Ascending aorta (tissue), 2 donors: Measurements from ENCODE around the gene FHL5. TPM values are rescaled to one million over a fixed set of nuclear protein-coding genes. Genes with fewer than 3 reads are reported as not detected.
A peak's percentile ranks its signal among the peaks of the same experiment; 100 is the strongest.

Experiments
- DNase-seq, 2 donors: peaks; one replicate each; pipeline ENCODE4 v3.0.0-alpha.2; 2019; ENCODE audit warnings: low spot score in 2 of 2
- H3K27ac ChIP-seq, 2 donors: fragments of 200-600 bp; sonication (generic); one replicate each; pipeline ENCODE4 v1.5.1; 2016 to 2017; ENCODE audit warnings: mild to moderate bottlenecking in 1 of 2
- H3K27me3 ChIP-seq: fragments of 200-600 bp; sonication (generic); one replicate; pipeline ENCODE4 v1.5.1; 2017
- H3K36me3 ChIP-seq, 2 donors: fragments of 200-600 bp; sonication (generic); one replicate each; pipeline ENCODE4 v1.5.1; 2016
- H3K4me1 ChIP-seq, 2 donors: fragments of 200-600 bp; sonication (generic); one replicate each; pipeline ENCODE4 v1.5.1; 2016 to 2017; ENCODE audit warnings: mild to moderate bottlenecking in 1 of 2
- H3K4me3 ChIP-seq, 2 donors: fragments of 200-600 bp; sonication (generic); one replicate each; pipeline ENCODE4 v1.5.1; 2016 to 2017; ENCODE audit warnings: mild to moderate bottlenecking in 1 of 2
- H3K9me3 ChIP-seq, 2 donors: fragments of 200-600 bp; sonication (generic); one replicate each; pipeline ENCODE4 v1.5.1; 2016
- intact Hi-C: fragments of 100-400 bp; cut with DNase I; formaldehyde crosslinking; loops from one replicate; pipeline ENCODE4 v1.15.1; 2023
- total RNA-seq: library from RNA; depleted of rRNA; stranded (reverse); fragments of >200 nt; gene quantifications from one replicate; pipeline ENCODE4 v1.1.0, GENCODE V29; 2016
- TF ChIP-seq, protein P1 (sequence below), 3 experiments: fragments of 200-600 bp in 2 of 3; fragments of 450-650 bp in 1 of 3; sonication (generic) in 2 of 3; IDR thresholded peaks; one replicate each; pipeline ENCODE4 v1.5.1; 2016 to 2019; ENCODE audit warnings: antibody characterized with exemption in 3 of 3, mild to moderate bottlenecking in 1 of 3, moderate library complexity in 1 of 3

FHL5 gene
- total RNA-seq, 1 donor from 2014 or later, result 128 TPM

DNA sequence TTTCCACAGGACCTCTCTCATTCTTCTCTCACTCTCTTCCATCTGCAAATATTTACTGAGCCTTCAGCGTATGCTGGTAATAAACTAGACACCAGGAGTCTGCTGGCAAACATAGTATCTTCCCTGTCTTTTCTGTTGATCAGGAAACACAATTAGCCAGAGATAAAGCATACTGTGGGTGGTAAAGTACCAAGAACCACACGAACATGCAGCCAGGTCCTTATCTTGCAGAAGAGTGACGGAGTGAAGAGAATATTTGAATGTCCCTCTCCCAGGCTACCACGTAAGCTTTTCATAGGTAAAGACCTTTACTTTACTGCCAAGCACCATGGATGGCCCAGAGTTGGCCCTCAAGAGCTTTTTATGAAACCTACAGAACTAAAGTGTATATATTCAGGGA is 13.3 kb downstream of the FHL5 start:
- no peaks in the 10 kb centered on the region for H3K36me3 ChIP-seq
- H3K4me1 ChIP-seq, result peaks cover 0 to 21% of the 10 kb centered on the region in 2 donors
- peak overlapping the region; percentile 48 to 74 for H3K27ac ChIP-seq
- H3K27me3 ChIP-seq, result no peaks in the 10 kb centered on the region
- peaks cover 2 to 3% of the 10 kb centered on the region in 2 donors for H3K9me3 ChIP-seq
- no peak overlapping the region for H3K4me3 ChIP-seq
- TF ChIP-seq, protein P1, sequence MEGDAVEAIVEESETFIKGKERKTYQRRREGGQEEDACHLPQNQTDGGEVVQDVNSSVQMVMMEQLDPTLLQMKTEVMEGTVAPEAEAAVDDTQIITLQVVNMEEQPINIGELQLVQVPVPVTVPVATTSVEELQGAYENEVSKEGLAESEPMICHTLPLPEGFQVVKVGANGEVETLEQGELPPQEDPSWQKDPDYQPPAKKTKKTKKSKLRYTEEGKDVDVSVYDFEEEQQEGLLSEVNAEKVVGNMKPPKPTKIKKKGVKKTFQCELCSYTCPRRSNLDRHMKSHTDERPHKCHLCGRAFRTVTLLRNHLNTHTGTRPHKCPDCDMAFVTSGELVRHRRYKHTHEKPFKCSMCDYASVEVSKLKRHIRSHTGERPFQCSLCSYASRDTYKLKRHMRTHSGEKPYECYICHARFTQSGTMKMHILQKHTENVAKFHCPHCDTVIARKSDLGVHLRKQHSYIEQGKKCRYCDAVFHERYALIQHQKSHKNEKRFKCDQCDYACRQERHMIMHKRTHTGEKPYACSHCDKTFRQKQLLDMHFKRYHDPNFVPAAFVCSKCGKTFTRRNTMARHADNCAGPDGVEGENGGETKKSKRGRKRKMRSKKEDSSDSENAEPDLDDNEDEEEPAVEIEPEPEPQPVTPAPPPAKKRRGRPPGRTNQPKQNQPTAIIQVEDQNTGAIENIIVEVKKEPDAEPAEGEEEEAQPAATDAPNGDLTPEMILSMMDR (IDR thresholded peaks at IDR 0.05), result no peak
- DNase-seq, result no peak
- intact Hi-C loops, result no loop called here

DNA sequence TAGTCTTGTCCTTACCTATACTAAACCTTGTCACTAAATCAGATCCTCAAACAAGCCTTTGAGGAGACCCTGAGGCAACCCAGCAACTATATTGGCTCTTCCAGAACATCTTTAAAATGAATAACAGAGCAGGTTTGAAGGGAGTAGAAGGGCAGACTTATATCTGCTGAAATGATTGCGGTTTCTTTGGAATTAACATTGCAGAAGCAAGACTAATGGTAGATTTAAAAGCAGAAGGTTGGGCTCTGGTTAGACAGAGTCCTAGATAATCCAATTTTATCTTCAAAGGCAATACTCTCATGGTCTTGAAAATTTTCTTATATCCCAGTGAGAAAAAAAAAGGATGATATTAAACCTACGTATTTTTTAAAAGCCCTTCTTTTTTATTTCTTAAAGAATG is 19.1 kb downstream of the FHL5 start:
- peaks cover 0 to 30% of the 10 kb centered on the region in 2 donors for H3K4me1 ChIP-seq
- H3K9me3 ChIP-seq, result no peaks in the 10 kb centered on the region
- no peaks in the 10 kb centered on the region for H3K36me3 ChIP-seq
- H3K27me3 ChIP-seq, result no peaks in the 10 kb centered on the region
- intact Hi-C loops, result no loop called here
- TF ChIP-seq, protein P1 (IDR thresholded peaks at IDR 0.05), result no peak
- DNase-seq, result no peak
- H3K27ac ChIP-seq, result peak overlapping the region; percentile 29 to 78
- no peak overlapping the region for H3K4me3 ChIP-seq

DNA sequence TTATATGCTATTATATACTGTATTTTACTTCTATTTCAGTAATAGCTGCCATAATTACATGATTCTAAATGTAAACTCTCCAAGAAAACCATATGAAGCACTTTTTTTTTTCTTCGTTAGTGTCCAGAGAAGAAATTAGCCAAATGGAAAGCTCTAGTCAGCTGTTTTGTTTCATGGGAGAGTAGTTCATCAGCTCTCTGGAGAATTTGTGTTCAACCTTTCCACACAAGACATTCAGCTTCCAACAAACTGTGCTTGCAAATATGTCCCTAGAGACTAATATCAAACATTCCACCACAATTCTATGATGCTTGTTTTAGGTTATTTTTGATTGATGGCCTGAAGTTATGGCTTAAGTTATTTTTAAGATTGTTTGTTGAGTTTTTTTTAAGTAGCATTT is 19.5 kb downstream of the FHL5 start:
- no peaks in the 10 kb centered on the region for H3K27me3 ChIP-seq
- intact Hi-C loops, result no loop called here
- H3K27ac ChIP-seq, result peak overlapping the region; percentile 29 to 78
- H3K36me3 ChIP-seq, result no peaks in the 10 kb centered on the region
- H3K9me3 ChIP-seq, result no peaks in the 10 kb centered on the region
- DNase-seq, result no peak
- H3K4me1 ChIP-seq, result peaks cover 0 to 26% of the 10 kb centered on the region in 2 donors
- TF ChIP-seq, protein P1 (IDR thresholded peaks at IDR 0.05), result no peak
- H3K4me3 ChIP-seq, result no peak overlapping the region

DNA sequence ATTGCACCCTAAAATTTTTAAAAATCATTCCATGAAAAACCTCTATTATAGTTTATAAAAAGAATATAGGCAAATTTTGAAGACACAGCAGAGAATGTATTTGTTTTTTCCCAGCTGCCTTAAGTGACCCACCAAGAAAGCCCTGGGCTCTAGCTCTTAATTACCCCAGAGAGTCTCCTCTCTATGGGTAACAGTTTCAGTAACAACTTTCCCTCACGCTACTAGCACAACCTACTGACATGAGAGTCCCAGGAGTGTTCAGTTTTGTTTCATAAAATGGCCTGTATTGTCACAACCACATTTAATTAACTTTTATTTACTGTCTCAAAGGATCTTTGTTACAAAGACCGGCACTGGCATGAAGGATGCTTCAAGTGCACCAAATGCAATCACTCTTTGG is 41.5 kb downstream of the FHL5 start:
- H3K27ac ChIP-seq, result no peak overlapping the region
- peaks cover 0 to 22% of the 10 kb centered on the region in 2 donors for H3K36me3 ChIP-seq
- H3K4me1 ChIP-seq, result peaks cover 7 to 49% of the 10 kb centered on the region in 2 donors
- no peaks in the 10 kb centered on the region for H3K27me3 ChIP-seq
- no peak for DNase-seq
- TF ChIP-seq, protein P1 (IDR thresholded peaks at IDR 0.05), result no peak
- intact Hi-C loops, result no loop called here
- no peak overlapping the region for H3K4me3 ChIP-seq
- no peaks in the 10 kb centered on the region for H3K9me3 ChIP-seq

DNA sequence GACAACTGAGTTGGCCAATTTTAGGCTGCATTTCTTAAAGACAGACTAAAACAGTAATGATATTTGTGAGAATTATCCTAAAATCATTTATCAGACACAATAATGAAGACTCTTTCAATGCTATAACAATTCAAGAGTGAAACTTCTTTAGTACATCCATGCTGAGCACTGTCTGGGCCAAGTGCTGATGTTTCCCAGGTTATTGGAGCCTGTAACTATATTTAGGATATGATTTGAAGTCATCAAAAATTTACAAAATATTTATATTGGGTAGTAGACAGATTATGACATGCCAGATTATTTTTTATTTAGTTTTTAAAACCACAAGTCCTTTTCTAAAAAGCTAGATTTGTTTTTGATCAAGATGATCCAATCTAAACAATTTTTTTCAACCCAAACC is 45.1 kb downstream of the FHL5 start:
- no peaks in the 10 kb centered on the region for H3K27me3 ChIP-seq
- peaks cover 0 to 40% of the 10 kb centered on the region in 2 donors for H3K36me3 ChIP-seq
- intact Hi-C loops, result loop anchor here (5.0 kb wide), 1 partner anchor 41 kb away; no protein-coding TSS in a partner anchor
- H3K27ac ChIP-seq, result peak overlapping the region; percentile 72 to 74
- peaks cover 7 to 35% of the 10 kb centered on the region in 2 donors for H3K4me1 ChIP-seq
- H3K9me3 ChIP-seq, result no peaks in the 10 kb centered on the region
- no peak for DNase-seq
- TF ChIP-seq, protein P1 (IDR thresholded peaks at IDR 0.05), result no peak
- peak overlapping the region in 1 of 2 donors; percentile 10 for H3K4me3 ChIP-seq

DNA sequence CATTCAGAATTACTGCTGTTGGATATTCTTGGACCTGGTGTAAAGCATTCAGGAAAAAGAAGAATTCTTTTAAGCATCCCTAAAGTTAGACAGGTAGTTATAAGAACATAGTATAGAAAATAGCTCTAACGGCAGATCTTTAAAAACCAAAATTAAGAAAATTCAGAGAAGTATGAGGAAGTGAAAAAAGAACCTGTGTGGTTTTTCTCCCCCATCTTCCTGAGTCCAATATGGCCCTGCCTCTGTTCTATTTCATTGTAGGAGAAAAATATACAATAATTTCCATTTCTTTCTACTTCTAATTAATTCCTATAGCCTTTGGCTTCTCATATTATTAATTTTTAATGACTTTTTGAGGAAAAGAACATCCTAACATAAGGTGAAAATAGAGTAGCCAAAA is 47.1 kb downstream of the FHL5 start:
- H3K27me3 ChIP-seq, result no peaks in the 10 kb centered on the region
- peaks cover 7 to 29% of the 10 kb centered on the region in 2 donors for H3K4me1 ChIP-seq
- peaks cover 3 to 43% of the 10 kb centered on the region in 2 donors for H3K36me3 ChIP-seq
- no peak for DNase-seq
- TF ChIP-seq, protein P1 (IDR thresholded peaks at IDR 0.05), result no peak
- intact Hi-C loops, result no loop called here
- H3K9me3 ChIP-seq, result no peaks in the 10 kb centered on the region
- H3K4me3 ChIP-seq, result no peak overlapping the region
- H3K27ac ChIP-seq, result no peak overlapping the region
